Cardiac muscle cell (in vitro differentiated cells and primary cell): ENCODE measurements around the gene ZSCAN29. TPM values are rescaled to one million over a fixed set of nuclear protein-coding genes. Genes with fewer than 3 reads are reported as not detected.

Source experiments
- DNase-seq, 2 donors: peaks; one replicate each; pipeline versions ENCODE4 v3.0.0 to v3.0.0-alpha.2; 2010 to 2017; ENCODE audit warnings: low read depth in 1 of 2, low spot score in 1 of 2
- H3K27ac ChIP-seq: fragments of 200-600 bp; sonication (generic); 2 replicates; pipeline ENCODE4 v1.5.1; 2016
- H3K27me3 ChIP-seq: fragments of 200-600 bp; sonication (generic); 2 replicates; pipeline ENCODE4 v1.6.0; 2016; ENCODE audit warnings: control low read depth
- H3K36me3 ChIP-seq: fragments of 200-600 bp; sonication (generic); 2 replicates; pipeline ENCODE4 v1.5.1; 2016; ENCODE audit warnings: control low read depth
- H3K4me1 ChIP-seq: fragments of 200-600 bp; sonication (generic); 2 replicates; pipeline ENCODE4 v1.8.1; 2017; ENCODE audit warnings: low read depth, mild to moderate bottlenecking, mixed run types
- H3K4me3 ChIP-seq: fragments of 200-600 bp; sonication (generic); 2 replicates; pipeline ENCODE4 v1.5.1; 2016; ENCODE audit warnings: mild to moderate bottlenecking
- H3K9me3 ChIP-seq: fragments of 200-600 bp; sonication (generic); 2 replicates; pipeline ENCODE4 v1.5.1; 2017; ENCODE audit warnings: low read depth, mild to moderate bottlenecking, control low read depth
- CTCF ChIP-seq: IDR thresholded peaks from 2 replicates; pipeline ENCODE4 v1.5.1; 2012; ENCODE audit warnings: low read depth, mild to moderate bottlenecking, low read length
- polyA plus RNA-seq: library from polyadenylated mRNA; unstranded; fragments of >200 nt; fragmentation: Nextera tagmentation; extraction: Ambion mirVana; gene quantifications from 2 replicates; pipeline ENCODE4 v1.2.1, GENCODE V29; 2016
- total RNA-seq: library from RNA; depleted of rRNA; stranded (reverse); fragments of >200 nt; gene quantifications from 2 replicates; pipeline ENCODE4 v1.2.3, GENCODE V29; 2016

The ZSCAN29 gene
- total and polyA plus RNA-seq, 2 experiments from 2014 or later, result 10.9 to 27.1 TPM

DNA sequence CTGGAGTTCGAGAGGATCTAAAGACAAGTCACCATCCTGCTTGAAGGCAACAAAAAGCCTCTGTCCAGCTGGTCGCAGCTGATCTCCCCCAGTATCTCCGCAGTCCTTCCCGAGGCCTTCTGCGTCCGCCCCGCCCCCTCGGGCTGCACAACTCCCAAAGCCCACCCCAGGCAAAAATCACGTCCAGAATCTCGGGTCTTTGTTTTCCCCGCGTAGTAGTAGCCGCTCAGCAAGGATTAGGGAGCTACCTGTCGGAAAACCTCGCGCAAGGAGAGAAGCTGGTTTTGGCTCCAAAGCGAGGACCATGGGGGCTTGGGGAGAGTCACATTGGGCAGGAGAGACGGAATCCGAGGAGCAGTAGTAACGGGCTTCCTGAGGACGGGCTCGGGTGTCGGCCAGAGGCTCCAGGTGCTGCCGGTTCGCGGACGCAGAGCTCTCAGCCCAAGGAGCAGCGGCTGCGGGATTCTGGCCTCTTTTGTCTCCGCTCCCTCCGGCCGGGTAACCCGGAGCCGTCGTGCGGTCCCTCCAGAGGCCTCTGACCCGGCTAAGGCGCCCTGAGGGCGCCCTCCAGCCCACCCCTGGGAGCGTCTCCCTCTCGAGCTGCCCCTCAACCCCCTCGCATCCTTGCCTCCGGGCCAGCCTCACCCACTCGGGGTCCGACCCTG is 401 bp downstream of the ZSCAN29 start:
- peak overlapping the region; percentile 32 for H3K27ac ChIP-seq
- TF ChIP-seq CTCF, result no peak
- no peaks in the 10 kb centered on the region for H3K27me3 ChIP-seq
- no peaks in the 10 kb centered on the region for H3K9me3 ChIP-seq
- H3K36me3 ChIP-seq, result peaks cover 7% of the 10 kb centered on the region
- peak; percentile 39 to 69 for DNase-seq
- H3K4me1 ChIP-seq, result peaks cover 20% of the 10 kb centered on the region
- peak overlapping the region; percentile 60 for H3K4me3 ChIP-seq

GRCh38 chr15:43361313-43361903 is 9.4 kb downstream of the ZSCAN29 start:
- Histone ChIP-seq H3K27me3 (no peaks in the 10 kb centered on the region), H3K4me1 (no peaks in the 10 kb centered on the region), H3K9me3 (peaks cover 9% of the 10 kb centered on the region), H3K4me3 (no peak overlapping the region), H3K27ac (no peak overlapping the region), H3K36me3 (peaks cover 50% of the 10 kb centered on the region)
- DNase-seq, result no peak
- TF ChIP-seq CTCF, result no peak

- DNase-seq, result no peak
- Histone ChIP-seq H3K4me3 (no peak overlapping the region), H3K36me3 (peaks cover 46% of the 10 kb centered on the region), H3K9me3 (peaks cover 9% of the 10 kb centered on the region), H3K4me1 (no peaks in the 10 kb centered on the region), H3K27ac (no peak overlapping the region), H3K27me3 (no peaks in the 10 kb centered on the region)
- TF ChIP-seq CTCF, result no peak
Measured at GRCh38 chr15:43360821-43361220, 10.0 kb downstream of the ZSCAN29 start.

- no peaks in the 10 kb centered on the region for H3K9me3 ChIP-seq
- TF ChIP-seq CTCF, result no peak
- H3K4me1 ChIP-seq, result peaks cover 6% of the 10 kb centered on the region
- no peak for DNase-seq
- H3K27me3 ChIP-seq, result no peaks in the 10 kb centered on the region
- peaks cover 25% of the 10 kb centered on the region for H3K36me3 ChIP-seq
- H3K4me3 ChIP-seq, result no peak overlapping the region
- peak overlapping the region; percentile 68 for H3K27ac ChIP-seq
Measured at GRCh38 chr15:43352693-43353382, 18.0 kb downstream of the ZSCAN29 start.

DNA sequence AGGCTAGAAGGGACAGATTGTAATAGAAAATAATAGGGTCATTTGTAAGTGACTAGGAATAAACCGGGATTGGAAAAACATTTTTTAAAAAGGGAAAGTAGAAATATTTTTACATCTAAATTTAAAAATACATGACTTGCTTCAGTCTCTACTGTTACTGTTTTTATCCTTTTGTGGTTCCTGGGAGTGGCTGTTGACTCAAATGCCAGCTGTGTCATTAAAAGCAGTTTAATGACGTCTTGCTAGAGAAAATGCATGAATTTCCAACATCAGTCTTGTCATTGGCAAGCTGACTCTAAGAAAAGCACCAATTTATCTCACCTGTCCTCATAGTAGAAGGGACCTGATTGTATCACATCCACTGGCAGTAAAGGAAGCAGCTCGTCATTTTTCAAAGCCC is 23.7 kb downstream of the ZSCAN29 start:
- H3K27me3 ChIP-seq, result no peaks in the 10 kb centered on the region
- no peaks in the 10 kb centered on the region for H3K4me1 ChIP-seq
- H3K4me3 ChIP-seq, result no peak overlapping the region
- no peak overlapping the region for H3K27ac ChIP-seq
- no peak for TF ChIP-seq CTCF
- DNase-seq, result no peak
- peaks cover 52% of the 10 kb centered on the region for H3K36me3 ChIP-seq
- H3K9me3 ChIP-seq, result no peaks in the 10 kb centered on the region
